A549 treated with DMSO at 1 μM for 4 hours (cell line): ENCODE data around the gene PRMT2. TPM values are rescaled to one million over a fixed set of nuclear protein-coding genes. Genes with fewer than 3 reads are reported as not detected.

Source experiments
- total RNA-seq: library from RNA; stranded (reverse); fragments of 200-300 nt; extraction: Qiagen RNA extraction; gene quantifications from 5 replicates; pipeline ENCODE4 v1.2.3, GENCODE V29; 2022; ENCODE audit warnings: low read depth

The PRMT2 gene
- 48.6 to 51.5 TPM (median 50.2 TPM) in 5 replicates for total RNA-seq

DNA sequence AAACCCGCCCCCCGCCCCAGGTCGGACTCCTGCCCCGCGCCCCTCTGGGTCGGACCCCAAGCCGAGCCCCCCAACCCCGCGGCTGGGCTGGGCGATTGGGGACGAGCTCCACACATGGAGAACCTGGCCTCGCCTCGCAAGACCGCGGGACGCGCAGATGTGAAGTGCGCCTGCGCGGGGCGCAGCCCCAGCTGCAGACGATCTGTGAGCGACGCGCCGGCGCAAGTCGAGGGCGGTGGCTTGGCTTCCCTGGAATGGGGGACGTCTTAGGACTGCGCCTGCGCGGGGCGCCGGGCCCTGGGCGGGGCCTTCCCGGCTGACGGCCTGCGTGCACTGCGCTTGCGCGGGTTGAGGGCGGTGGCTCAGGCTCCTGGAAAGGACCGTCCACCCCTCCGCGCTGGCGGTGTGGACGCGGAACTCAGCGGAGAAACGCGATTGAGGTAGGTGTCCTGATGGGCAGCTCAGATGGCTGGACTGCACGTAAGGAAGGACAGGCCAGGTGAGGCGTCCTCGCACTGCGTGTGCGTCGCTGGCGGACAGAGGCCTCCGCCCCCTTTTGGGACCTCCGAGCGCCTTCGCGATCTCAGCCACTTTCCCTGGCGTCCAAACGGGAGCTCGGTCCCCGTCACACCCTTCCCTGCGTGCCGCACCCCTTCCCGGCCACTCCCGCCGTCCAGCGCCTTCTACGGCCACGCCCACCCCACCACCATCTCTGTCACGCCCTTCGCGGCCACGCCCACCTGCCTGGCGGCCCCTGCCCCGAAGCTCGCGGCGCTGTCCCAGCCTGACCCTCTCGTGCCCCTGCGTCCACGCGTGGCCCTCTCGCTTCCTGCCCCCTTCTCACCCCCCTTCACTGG is at the start of gene PRMT2:
Gene PRMT2 (plus strand): TSS at position 351 of the 857 bp plus-strand sequence. CDS start 1,278 bp downstream, outside the sequence.

GRCh38 chr21:46604975-46605766 is 30.3 kb upstream of the PRMT2 start, which contains the start of gene S100B:
Gene S100B, minus strand, starts transcription at chr21:46605082. Its CDS starts 2,667 bp downstream, at chr21:46602415.

Other genes starting within 250 kb of the PRMT2 start
- 9.1 to 14.4 TPM (median 13.1 TPM) in 5 replicates for gene DIP2A, start 176.8 kb upstream of the PRMT2 start, total RNA-seq
- not detected in 5 replicates for gene S100B, start 30.6 kb upstream of the PRMT2 start, total RNA-seq